ENCODE measurements around the gene SMIM9. TPM values are rescaled to one million over a fixed set of nuclear protein-coding genes. Genes with fewer than 3 reads are reported as not detected.
"Not testable (repeated sequence)": the region's sequence is repeated elsewhere in the genome, so short reads cannot be mapped to it uniquely, and the experiment has no call there.

Gene SMIM9
- total RNA-seq, 1 donor from 2014 or later = not detected

GRCh38 chrX:154827194-154828015, 7.1 kb downstream of the SMIM9 start:
- Histone ChIP-seq H3K27ac (no peak overlapping the region), H3K4me3 (no peak overlapping the region), H3K4me1 (no peaks in the 10 kb centered on the region), H3K36me3 (no peaks in the 10 kb centered on the region), H3K27me3 (no peaks in the 10 kb centered on the region), H3K9me3 (no peaks in the 10 kb centered on the region)
- no peak for DNase-seq (ENCODE audit: low spot score in 2 of 2)
- no peak for TF ChIP-seq CTCF (IDR thresholded peaks at IDR 0.05)
- intact Hi-C loops (cut with DNase I) = no loop called here

- H3K36me3 ChIP-seq; intact Hi-C loops (cut with DNase I); DNase-seq (ENCODE audit: low spot score in 2 of 2); H3K4me3 ChIP-seq; H3K9me3 ChIP-seq; H3K4me1 ChIP-seq; H3K27ac ChIP-seq; H3K27me3 ChIP-seq: not testable (repeated sequence)
These were observed 8.9 kb downstream of the SMIM9 start for GRCh38 chrX:154825586-154825985.

- H3K9me3 ChIP-seq = no peaks in the 10 kb centered on the region
- H3K27ac ChIP-seq = no peak overlapping the region
- intact Hi-C loops (cut with DNase I) = no loop called here
- no peak for DNase-seq (ENCODE audit: low spot score in 2 of 2)
- H3K27me3 ChIP-seq = no peaks in the 10 kb centered on the region
- TF ChIP-seq CTCF (IDR thresholded peaks at IDR 0.05) = no peak
- no peaks in the 10 kb centered on the region for H3K4me1 ChIP-seq
- no peak overlapping the region for H3K4me3 ChIP-seq
- H3K36me3 ChIP-seq = no peaks in the 10 kb centered on the region
These were observed 9.8 kb downstream of the SMIM9 start for GRCh38 chrX:154824638-154825037.

GRCh38 chrX:154822029-154822428, 12.4 kb downstream of the SMIM9 start:
- intact Hi-C loops (cut with DNase I) = no loop called here
- no peaks in the 10 kb centered on the region for H3K9me3 ChIP-seq

GRCh38 chrX:154821523-154821922, 12.9 kb downstream of the SMIM9 start:
- no peaks in the 10 kb centered on the region for H3K9me3 ChIP-seq
- DNase-seq (ENCODE audit: low spot score in 2 of 2) = no peak
- H3K4me1 ChIP-seq = no peaks in the 10 kb centered on the region
- H3K27ac ChIP-seq = no peak overlapping the region
- no peak for TF ChIP-seq CTCF (IDR thresholded peaks at IDR 0.05)
- intact Hi-C loops (cut with DNase I) = no loop called here
- H3K27me3 ChIP-seq = no peaks in the 10 kb centered on the region
- H3K4me3 ChIP-seq = no peak overlapping the region
- H3K36me3 ChIP-seq = no peaks in the 10 kb centered on the region

More at GRCh38 chrX:154822029-154822428, 12.4 kb downstream of the SMIM9 start:
- TF ChIP-seq CTCF (IDR thresholded peaks at IDR 0.05) = no peak
- no peak for DNase-seq (ENCODE audit: low spot score in 2 of 2)
- Histone ChIP-seq H3K27ac (no peak overlapping the region), H3K4me1 (no peaks in the 10 kb centered on the region), H3K36me3 (no peaks in the 10 kb centered on the region), H3K27me3 (no peaks in the 10 kb centered on the region), H3K4me3 (no peak overlapping the region)

GRCh38 chrX:154819771-154820341, 14.6 kb downstream of the SMIM9 start:
- TF ChIP-seq CTCF (IDR thresholded peaks at IDR 0.05) = no peak
- no peaks in the 10 kb centered on the region for H3K4me1 ChIP-seq
- no peaks in the 10 kb centered on the region for H3K36me3 ChIP-seq
- no peak overlapping the region for H3K27ac ChIP-seq
- no peaks in the 10 kb centered on the region for H3K27me3 ChIP-seq
- intact Hi-C loops (cut with DNase I) = no loop called here
- no peak overlapping the region for H3K4me3 ChIP-seq
- H3K9me3 ChIP-seq = no peaks in the 10 kb centered on the region
- DNase-seq (ENCODE audit: low spot score in 2 of 2) = no peak
